CD14-positive monocyte (primary cell): Measurements from ENCODE around the gene GAP43. TPM values are rescaled to one million over a fixed set of nuclear protein-coding genes. Genes with fewer than 3 reads are reported as not detected.

ENCODE experiments used
- DNase-seq, 3 donors: peaks; one replicate each; pipeline ENCODE4 v3.0.0-alpha.2; 2011 to 2022
- H2AFZ ChIP-seq: 2 replicates; pipeline ENCODE4 v1.6.0; 2012; ENCODE audit warnings: mild to moderate bottlenecking, low read depth, low read length, inconsistent platforms; ENCODE audit not compliant: insufficient read depth, poor library complexity, severe bottlenecking
- H3K27ac ChIP-seq, 2 donors: 1 replicate in 1 of 2; 2 replicates in 1 of 2; pipeline ENCODE4 v1.5.1; 2012 to 2013; ENCODE audit warnings: low read length in 2 of 2, control low read depth in 1 of 2, inconsistent platforms in 1 of 2, low read depth in 1 of 2, mild to moderate bottlenecking in 1 of 2
- H3K27me3 ChIP-seq, 2 donors: one replicate each; pipeline versions ENCODE4 v1.6.0 to v1.6.1; 2011 to 2013; ENCODE audit warnings: low read length in 2 of 2; ENCODE audit not compliant: control insufficient read depth in 2 of 2, insufficient read depth in 2 of 2
- H3K36me3 ChIP-seq, 2 donors: replicated peaks in 1 of 2; 1 replicate in 1 of 2; 2 replicates in 1 of 2; pipeline versions ENCODE4 v1.5.1 to v1.6.1; 2012 to 2013; ENCODE audit warnings: low read length in 2 of 2, control low read depth in 1 of 2, inconsistent platforms in 1 of 2, mild to moderate bottlenecking in 1 of 2; ENCODE audit not compliant: insufficient read depth in 2 of 2, control insufficient read depth in 1 of 2
- H3K4me1 ChIP-seq, 2 donors: 1 replicate in 1 of 2; 2 replicates in 1 of 2; pipeline versions ENCODE4 v1.5.1 to v1.6.1; 2012 to 2013; ENCODE audit warnings: low read length in 2 of 2, control low read depth in 1 of 2, inconsistent platforms in 1 of 2, mild to moderate bottlenecking in 1 of 2, moderate library complexity in 1 of 2; ENCODE audit not compliant: insufficient read depth in 2 of 2, control insufficient read depth in 1 of 2
- H3K4me2 ChIP-seq: replicated peaks from 2 replicates; pipeline ENCODE3; 2012; ENCODE audit warnings: low read length, moderate library complexity, mild to moderate bottlenecking; ENCODE audit not compliant: poor library complexity, severe bottlenecking; ENCODE audit errors: extremely low read depth
- H3K4me3 ChIP-seq, 3 experiments: fragments of 200-600 bp in 1 of 3; sonication (generic) in 1 of 3; replicated peaks in 1 of 3; 1 replicate in 2 of 3; 2 replicates in 1 of 3; pipeline ENCODE4 v1.5.1; 2011 to 2013; ENCODE audit warnings: low read length in 3 of 3, mild to moderate bottlenecking in 3 of 3, control low read depth in 2 of 3, low read depth in 2 of 3, inconsistent platforms in 1 of 3, moderate library complexity in 1 of 3
- H3K79me2 ChIP-seq: 2 replicates; pipeline ENCODE4 v1.6.0; 2012; ENCODE audit warnings: mild to moderate bottlenecking, control low read depth, inconsistent platforms, low read length, moderate library complexity; ENCODE audit not compliant: insufficient read depth
- H3K9ac ChIP-seq: 2 replicates; pipeline ENCODE4 v1.6.0; 2017; ENCODE audit warnings: low read length, mild to moderate bottlenecking; ENCODE audit not compliant: insufficient read depth, poor library complexity, severe bottlenecking
- H3K9me3 ChIP-seq, 2 donors: replicated peaks in 1 of 2; 1 replicate in 1 of 2; 2 replicates in 1 of 2; pipeline versions ENCODE4 v1.5.1 to v1.6.1; 2012 to 2013; ENCODE audit warnings: low read length in 2 of 2, control low read depth in 1 of 2; ENCODE audit not compliant: control insufficient read depth in 1 of 2, insufficient read depth in 1 of 2
- H4K20me1 ChIP-seq: 2 replicates; pipeline ENCODE4 v1.6.0; 2012; ENCODE audit warnings: mild to moderate bottlenecking, low read length, control low read depth, moderate library complexity; ENCODE audit not compliant: insufficient read depth
- H3K27ac Mint-ChIP-seq, 7 donors: one replicate each; pipeline ENCODE4 v1.8.0; 2020; ENCODE audit warnings: mild to moderate bottlenecking in 7 of 7, mixed read lengths in 7 of 7, moderate library complexity in 6 of 7, inconsistent platforms in 2 of 7
- H3K27me3 Mint-ChIP-seq, 3 donors: one replicate each; pipeline ENCODE4 v1.8.0; 2021 to 2022; ENCODE audit warnings: low read depth in 3 of 3, mild to moderate bottlenecking in 3 of 3, mixed read lengths in 3 of 3, moderate library complexity in 3 of 3, inconsistent platforms in 1 of 3
- H3K36me3 Mint-ChIP-seq, 2 donors: one replicate each; pipeline ENCODE4 v1.8.0; 2020; ENCODE audit warnings: mixed read lengths in 2 of 2, inconsistent platforms in 1 of 2, mild to moderate bottlenecking in 1 of 2
- H3K4me1 Mint-ChIP-seq: one replicate; pipeline ENCODE4 v1.8.0; 2020; ENCODE audit warnings: mild to moderate bottlenecking, mixed read lengths
- H3K4me3 Mint-ChIP-seq, 2 donors: one replicate each; pipeline ENCODE4 v1.8.0; 2020; ENCODE audit warnings: mild to moderate bottlenecking in 2 of 2, mixed read lengths in 2 of 2, moderate library complexity in 1 of 2
- H3K9me3 Mint-ChIP-seq, 7 donors: one replicate each; pipeline ENCODE4 v1.8.0; 2020 to 2022; ENCODE audit warnings: mixed read lengths in 7 of 7, mild to moderate bottlenecking in 6 of 7, moderate library complexity in 6 of 7, inconsistent platforms in 2 of 7
- CTCF ChIP-seq: fragments of 200-600 bp; IDR thresholded peaks from one replicate; pipeline ENCODE4 v1.8.0; 2022; ENCODE audit warnings: antibody characterized with exemption, mild to moderate bottlenecking
- WGBS: methylation state at CpG from one replicate; pipeline ENCODE4 v1.1.5; 2013; ENCODE audit warnings: missing lambda C conversion rate; ENCODE audit not compliant: insufficient coverage; 5-methylcytosine and 5-hydroxymethylcytosine counted together
- intact Hi-C, 2 donors: fragments of 100-400 bp; cut with micrococcal nuclease; formaldehyde crosslinking; loops; one replicate each; pipeline versions ENCODE4 v1.15.0 to v1.15.1; 2023
- polyA plus RNA-seq, 3 donors: library from polyadenylated mRNA; depleted of rRNA in 1 of 3; unstranded in 2 of 3; stranded (reverse) in 1 of 3; fragments of 300-500 nt in 2 of 3; fragments of >200 nt in 1 of 3; fragmentation: Illumina TruSeq in 2 of 3; gene quantifications; 1 replicate in 2 of 3; 2 replicates in 1 of 3; pipeline ENCODE4 v1.2.3, GENCODE V29; 2012 to 2021

Gene GAP43
- polyA plus RNA-seq, 3 donors, result not detected

- Histone ChIP-seq H3K27ac (peak overlapping the region in 1 of 2 donors; percentile 85), H3K4me2 (peak overlapping the region; percentile 87), H3K9ac (peak overlapping the region; percentile 92), H3K9me3 (no peaks in the 10 kb centered on the region), H3K79me2 (no peaks in the 10 kb centered on the region), H3K36me3 (no peaks in the 10 kb centered on the region), H3K27me3 (peaks cover 12 to 51% of the 10 kb centered on the region in 2 donors), H3K4me3 (peak overlapping the region; percentile 66 to 95 (median 71)), H3K4me1 (peaks cover 3 to 11% of the 10 kb centered on the region in 2 donors), H4K20me1 (no peaks in the 10 kb centered on the region), H2AFZ (peak overlapping the region; percentile 92)
- peak overlapping the region in 6 of 7 donors; percentile 32 to 91 (median 84) for H3K27ac Mint-ChIP-seq
- peak overlapping the region; percentile 85 to 94 for H3K4me3 Mint-ChIP-seq
- WGBS, result no CpG with 5 or more reads among the region's 3 CpGs
- intact Hi-C loops, result no loop called here
- H3K27me3 Mint-ChIP-seq, result peaks cover 26 to 56% (median 35%) of the 10 kb centered on the region in 3 donors
- peaks cover 0 to 2% (median 0%) of the 10 kb centered on the region in 7 donors for H3K9me3 Mint-ChIP-seq
- DNase-seq, result no peak
- H3K4me1 Mint-ChIP-seq, result peaks cover 13% of the 10 kb centered on the region
- no peaks in the 10 kb centered on the region for H3K36me3 Mint-ChIP-seq
- no peak for TF ChIP-seq CTCF
These were observed 34.7 kb downstream of the GAP43 start for GRCh38 chr3:115658032-115658336.

- no peaks in the 10 kb centered on the region for H4K20me1 ChIP-seq
- H3K4me1 ChIP-seq, result peaks cover 3 to 11% of the 10 kb centered on the region in 2 donors
- peak; percentile 14 to 21 (median 19) for DNase-seq
- Mint-ChIP-seq H3K9me3 (peaks cover 0 to 2% (median 0%) of the 10 kb centered on the region in 7 donors), H3K27ac (peak overlapping the region in 6 of 7 donors; percentile 32 to 91 (median 84)), H3K4me3 (peak overlapping the region; percentile 85 to 94), H3K4me1 (peaks cover 13% of the 10 kb centered on the region), H3K27me3 (peaks cover 26 to 59% (median 35%) of the 10 kb centered on the region in 3 donors), H3K36me3 (no peaks in the 10 kb centered on the region)
- H3K9ac ChIP-seq, result peak overlapping the region; percentile 92
- H3K79me2 ChIP-seq, result no peaks in the 10 kb centered on the region
- H3K4me3 ChIP-seq, result peak overlapping the region; percentile 66 to 95 (median 71)
- TF ChIP-seq CTCF, result no peak
- no peaks in the 10 kb centered on the region for H3K36me3 ChIP-seq
- peaks cover 12 to 51% of the 10 kb centered on the region in 2 donors for H3K27me3 ChIP-seq
- intact Hi-C loops, result no loop called here
- H3K9me3 ChIP-seq, result no peaks in the 10 kb centered on the region
- WGBS, result 0% methylated on average over 37 of the region's 58 CpGs
- peak overlapping the region; percentile 87 for H3K4me2 ChIP-seq
- H3K27ac ChIP-seq, result peak overlapping the region in 1 of 2 donors; percentile 85
- peak overlapping the region; percentile 92 for H2AFZ ChIP-seq
These were observed 35.2 kb downstream of the GAP43 start for GRCh38 chr3:115658337-115659181.
